Islet precursor cell (in vitro differentiated cells): ENCODE measurements around the gene FBLN1.
A peak's percentile ranks its signal among the peaks of the same experiment; 100 is the strongest.
"Not testable (repeated sequence)": the region's sequence is repeated elsewhere in the genome, so short reads cannot be mapped to it uniquely, and the experiment has no call there.

Experiments used
- DNase-seq: peaks from one replicate; pipeline ENCODE4 v3.0.0-alpha.2; 2018

FBLN1 gene

GRCh38 chr22:45549762-45550378 lies 47.2 kb downstream of the FBLN1 start:
- DNase-seq: no peak

- no peak for DNase-seq
Observed at GRCh38 chr22:45550416-45550815, 47.7 kb downstream of the FBLN1 start.

- no peak for DNase-seq
Observed at GRCh38 chr22:45550891-45551290, 48.2 kb downstream of the FBLN1 start.

- DNase-seq: no peak
Observed at GRCh38 chr22:45551310-45552016, 48.8 kb downstream of the FBLN1 start.

GRCh38 chr22:45552017-45552411 lies 49.3 kb downstream of the FBLN1 start:
- DNase-seq: no peak

GRCh38 chr22:45552580-45553350 lies 50.1 kb downstream of the FBLN1 start:
- peak; percentile 52 for DNase-seq

GRCh38 chr22:45553351-45554039 lies 50.8 kb downstream of the FBLN1 start:
- peak; percentile 82 for DNase-seq

- DNase-seq: no peak
Observed at GRCh38 chr22:45554040-45554406, 51.3 kb downstream of the FBLN1 start.

GRCh38 chr22:45554861-45555260 lies 52.2 kb downstream of the FBLN1 start:
- DNase-seq: no peak

- DNase-seq: not testable (repeated sequence)
Observed at GRCh38 chr22:45557926-45558325, 55.2 kb downstream of the FBLN1 start.

GRCh38 chr22:45560092-45560491 lies 57.4 kb downstream of the FBLN1 start:
- not testable (repeated sequence) for DNase-seq

- DNase-seq: not testable (repeated sequence)
Observed at GRCh38 chr22:45560761-45561160, 58.1 kb downstream of the FBLN1 start.

- DNase-seq: no peak
Observed at GRCh38 chr22:45562102-45562501, 59.4 kb downstream of the FBLN1 start.

GRCh38 chr22:45562537-45563361 lies 60.1 kb downstream of the FBLN1 start:
- no peak for DNase-seq

- no peak for DNase-seq
Observed at GRCh38 chr22:45563362-45564040, 60.8 kb downstream of the FBLN1 start.

GRCh38 chr22:45564349-45565030 lies 61.8 kb downstream of the FBLN1 start:
- DNase-seq: no peak

- no peak for DNase-seq
Observed at GRCh38 chr22:45565171-45565570, 62.5 kb downstream of the FBLN1 start.

- no peak for DNase-seq
Observed at GRCh38 chr22:45565973-45566372, 63.3 kb downstream of the FBLN1 start.

GRCh38 chr22:45568213-45568612 lies 65.5 kb downstream of the FBLN1 start:
- DNase-seq: no peak

- DNase-seq: no peak
Observed at GRCh38 chr22:45571089-45571488, 68.4 kb downstream of the FBLN1 start.

GRCh38 chr22:45572444-45572843 lies 69.8 kb downstream of the FBLN1 start:
- no peak for DNase-seq
